Endothelial cell of umbilical vein (primary cell): ENCODE measurements around the gene GABBR2.

Source experiments
- CTCF ChIP-seq, 2 donors: IDR thresholded peaks; 1 replicate in 1 of 2; 2 replicates in 1 of 2; pipeline ENCODE4 v1.5.1; 2011; ENCODE audit warnings: low read length in 2 of 2, mild to moderate bottlenecking in 2 of 2, moderate library complexity in 2 of 2, control low read depth in 1 of 2, inconsistent platforms in 1 of 2, low read depth in 1 of 2; ENCODE audit not compliant: insufficient read depth in 1 of 2; ENCODE audit errors: extremely low read depth in 1 of 2
- EZH2 ChIP-seq: IDR thresholded peaks from 2 replicates; pipeline ENCODE4 v1.6.1; 2012; ENCODE audit warnings: borderline replicate concordance, low read depth, mild to moderate bottlenecking, moderate library complexity, low read length, inconsistent platforms; ENCODE audit not compliant: severe bottlenecking
- FOS ChIP-seq: IDR thresholded peaks from 2 replicates; pipeline ENCODE4 v1.6.1; 2011; ENCODE audit warnings: mild to moderate bottlenecking, low read length, moderate library complexity, borderline replicate concordance; ENCODE audit not compliant: insufficient read depth
- POLR2A ChIP-seq: IDR thresholded peaks from 2 replicates; pipeline ENCODE4 v1.6.1; 2012; ENCODE audit warnings: low read depth, mild to moderate bottlenecking, control low read depth, low read length
- POLR2AphosphoS5 ChIP-seq: IDR thresholded peaks from 2 replicates; pipeline ENCODE4 v1.6.1; 2012; ENCODE audit warnings: low read depth, mild to moderate bottlenecking, control low read depth, low read length, moderate library complexity; ENCODE audit not compliant: insufficient read depth

- TF ChIP-seq CTCF (IDR thresholded peaks at IDR 0.05; ENCODE audit: extremely low read depth in 1 of 2, insufficient read depth in 1 of 2, low read depth in 1 of 2, low read length in 2 of 2) (no peak), POLR2AphosphoS5 (no peak), POLR2A (no peak), EZH2 (no peak), FOS (no peak)
Measured at GRCh38 chr9:98365781-98366180, 343.0 kb downstream of the GABBR2 start.
